HG03442 (cell line): Measurements from ENCODE around the gene SHC2.
A peak's percentile ranks its signal among the peaks of the same experiment; 100 is the strongest.

Source experiments
- ATAC-seq: cut with Tn5 transposase; IDR thresholded peaks from one replicate; pipeline ENCODE4 v1.9.1; 2021; ENCODE audit warnings: mild to moderate bottlenecking, moderate library complexity; ENCODE audit not compliant: unreplicated experiment

Gene SHC2

GRCh38 chr19:460877-461720 lies at the start of gene SHC2:
Gene SHC2 (minus strand): TSS chr19:461033. CDS start chr19:460996, 37 bp downstream.
- no peak for ATAC-seq

GRCh38 chr19:508204-509150 lies 47.6 kb upstream of the SHC2 start:
- no peak for ATAC-seq

GRCh38 chr19:507286-508203 lies 46.7 kb upstream of the SHC2 start, which contains the start of gene TPGS1:
Gene TPGS1 (plus strand): TSS chr19:507497. CDS start chr19:507507, 10 bp downstream.
- peak; percentile 58 for ATAC-seq

GRCh38 chr19:506404-507285 lies 45.8 kb upstream of the SHC2 start:
- ATAC-seq: peak; percentile 60

GRCh38 chr19:504616-505015 lies 43.8 kb upstream of the SHC2 start:
- ATAC-seq: no peak

- ATAC-seq: no peak
Observed at GRCh38 chr19:501646-502045, 40.8 kb upstream of the SHC2 start.

- no peak for ATAC-seq
Observed at GRCh38 chr19:498977-499623, 38.3 kb upstream of the SHC2 start.

- no peak for ATAC-seq
Observed at GRCh38 chr19:498511-498891, 37.7 kb upstream of the SHC2 start.

- ATAC-seq: no peak
Observed at GRCh38 chr19:497869-498510, 37.2 kb upstream of the SHC2 start.

GRCh38 chr19:497491-497868 lies 36.6 kb upstream of the SHC2 start:
- ATAC-seq: no peak

- ATAC-seq: no peak
Observed at GRCh38 chr19:496986-497385, 36.2 kb upstream of the SHC2 start.

- ATAC-seq: no peak
Observed at GRCh38 chr19:496112-496665, 35.4 kb upstream of the SHC2 start, which contains the start of gene MADCAM1. Gene MADCAM1 (plus strand): TSS chr19:496486. CDS start chr19:496500, 14 bp downstream.

- no peak for ATAC-seq
Observed at GRCh38 chr19:495402-496111, 34.7 kb upstream of the SHC2 start.

- ATAC-seq: no peak
Observed at GRCh38 chr19:495081-495401, 34.2 kb upstream of the SHC2 start.

GRCh38 chr19:494171-495080 lies 33.6 kb upstream of the SHC2 start:
- ATAC-seq: no peak

GRCh38 chr19:493391-494170 lies 32.7 kb upstream of the SHC2 start:
- ATAC-seq: no peak
